ENCODE data around the gene LDLRAD4. TPM values are rescaled to one million over a fixed set of nuclear protein-coding genes. Genes with fewer than 3 reads are reported as not detected.

The LDLRAD4 gene
- total and polyA plus RNA-seq, 2 experiments from 2014 or later = 0.73 to 1.9 TPM

DNA sequence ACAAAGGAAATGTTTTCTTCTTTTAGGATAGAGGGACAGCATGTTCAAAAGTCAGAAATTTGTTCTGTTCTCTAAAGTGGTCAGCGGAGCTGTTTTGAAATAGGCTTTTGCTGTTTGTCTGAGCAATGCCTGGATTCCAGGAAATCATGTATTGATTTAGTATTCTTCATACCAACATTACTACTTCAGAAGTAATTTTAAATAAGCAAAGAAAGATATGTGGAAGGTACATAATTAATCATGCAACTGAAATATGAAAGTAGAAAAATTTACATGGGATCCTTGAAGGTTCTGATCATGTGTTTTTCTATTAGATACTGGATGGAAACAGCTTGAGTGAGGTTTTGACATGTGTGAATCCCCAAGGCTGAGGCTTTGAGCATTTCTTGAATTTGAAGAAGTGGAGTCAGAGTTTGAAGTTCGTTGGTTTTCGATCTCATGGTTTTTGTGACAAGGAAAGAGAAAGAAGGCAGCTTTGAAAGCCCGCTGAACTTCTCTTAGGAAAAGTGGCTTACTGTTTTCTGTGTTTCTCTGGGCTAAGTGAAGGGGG is 220.0 kb downstream of the LDLRAD4 start (continued):
- TF ChIP-seq, protein P1, sequence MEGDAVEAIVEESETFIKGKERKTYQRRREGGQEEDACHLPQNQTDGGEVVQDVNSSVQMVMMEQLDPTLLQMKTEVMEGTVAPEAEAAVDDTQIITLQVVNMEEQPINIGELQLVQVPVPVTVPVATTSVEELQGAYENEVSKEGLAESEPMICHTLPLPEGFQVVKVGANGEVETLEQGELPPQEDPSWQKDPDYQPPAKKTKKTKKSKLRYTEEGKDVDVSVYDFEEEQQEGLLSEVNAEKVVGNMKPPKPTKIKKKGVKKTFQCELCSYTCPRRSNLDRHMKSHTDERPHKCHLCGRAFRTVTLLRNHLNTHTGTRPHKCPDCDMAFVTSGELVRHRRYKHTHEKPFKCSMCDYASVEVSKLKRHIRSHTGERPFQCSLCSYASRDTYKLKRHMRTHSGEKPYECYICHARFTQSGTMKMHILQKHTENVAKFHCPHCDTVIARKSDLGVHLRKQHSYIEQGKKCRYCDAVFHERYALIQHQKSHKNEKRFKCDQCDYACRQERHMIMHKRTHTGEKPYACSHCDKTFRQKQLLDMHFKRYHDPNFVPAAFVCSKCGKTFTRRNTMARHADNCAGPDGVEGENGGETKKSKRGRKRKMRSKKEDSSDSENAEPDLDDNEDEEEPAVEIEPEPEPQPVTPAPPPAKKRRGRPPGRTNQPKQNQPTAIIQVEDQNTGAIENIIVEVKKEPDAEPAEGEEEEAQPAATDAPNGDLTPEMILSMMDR (conservative IDR thresholded peaks at IDR 0.05; ENCODE audit: low read depth in 2 of 2) = no peak
- no peak for TF ChIP-seq JUNB (IDR thresholded peaks at IDR 0.05; ENCODE audit: unreplicated experiment)
- no peak for TF ChIP-seq NANOG (IDR thresholded peaks at IDR 0.05; ENCODE audit: borderline replicate concordance)
- no peak for TF ChIP-seq ZNF331 (CRISPR knock-in tag; IDR thresholded peaks at IDR 0.05; ENCODE audit: low read depth)

DNA sequence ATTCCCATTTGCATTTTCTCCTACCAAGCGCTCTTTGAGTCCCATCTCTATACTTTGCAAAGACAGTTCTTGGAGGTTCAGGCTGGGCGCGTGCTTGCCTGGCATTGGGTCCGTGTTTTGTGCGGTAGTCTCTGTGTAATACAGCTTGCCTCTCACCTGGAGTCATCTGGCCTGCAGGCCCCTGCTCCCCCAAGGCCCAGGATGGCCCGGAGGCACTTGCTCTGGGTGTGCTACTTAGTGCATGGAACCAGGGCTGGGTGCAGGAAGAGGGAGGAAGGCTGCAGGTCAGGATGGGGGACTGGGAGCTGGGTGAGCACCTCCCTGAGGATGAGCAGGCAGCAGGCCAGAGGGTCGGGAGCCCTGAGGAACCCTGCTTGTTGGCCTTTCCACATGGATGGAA is 220.9 kb downstream of the LDLRAD4 start:
- no peaks in the 10 kb centered on the region for H4K20me1 ChIP-seq (replicated peaks; ENCODE audit: insufficient read depth)
- H3K36me3 Mint-ChIP-seq (ENCODE audit: low read depth) = no peaks in the 10 kb centered on the region
- H2AFZ ChIP-seq = no peak overlapping the region
- no peaks in the 10 kb centered on the region for H3F3A ChIP-seq (replicated peaks; ENCODE audit: low read depth)
- no peak for ATAC-seq
- no peak overlapping the region for H3K4me3 Mint-ChIP-seq
- peaks cover 23% of the 10 kb centered on the region for H3K4me1 Mint-ChIP-seq
- TF ChIP-seq CREB1 (CRISPR knock-in tag; IDR thresholded peaks at IDR 0.05; ENCODE audit: low read depth) = no peak
- H3K27me3 ChIP-seq (ENCODE audit: insufficient read depth) = no peaks in the 10 kb centered on the region
- H3K4me3 ChIP-seq = no peak overlapping the region
- no peaks in the 10 kb centered on the region for H3K9me3 Mint-ChIP-seq
- no peak overlapping the region for H3K27ac Mint-ChIP-seq
- H3K36me3 ChIP-seq (ENCODE audit: insufficient read depth) = no peaks in the 10 kb centered on the region
- H3K9me2 ChIP-seq (ENCODE audit: insufficient read depth) = no peaks in the 10 kb centered on the region
- H3K4me1 ChIP-seq (ENCODE audit: insufficient read depth) = no peaks in the 10 kb centered on the region; the same call in 1 of the 2 replicates
- no peak for DNase-seq (ENCODE audit: low spot score)
- H3K79me2 ChIP-seq (replicated peaks; ENCODE audit: insufficient read depth) = no peaks in the 10 kb centered on the region
- H3K4me2 ChIP-seq = no peak overlapping the region
- H3K27ac ChIP-seq (ENCODE audit: low read depth) = no peak overlapping the region
- no peaks in the 10 kb centered on the region for H3K27me3 Mint-ChIP-seq (ENCODE audit: insufficient read depth, low read depth, poor library complexity)

DNA sequence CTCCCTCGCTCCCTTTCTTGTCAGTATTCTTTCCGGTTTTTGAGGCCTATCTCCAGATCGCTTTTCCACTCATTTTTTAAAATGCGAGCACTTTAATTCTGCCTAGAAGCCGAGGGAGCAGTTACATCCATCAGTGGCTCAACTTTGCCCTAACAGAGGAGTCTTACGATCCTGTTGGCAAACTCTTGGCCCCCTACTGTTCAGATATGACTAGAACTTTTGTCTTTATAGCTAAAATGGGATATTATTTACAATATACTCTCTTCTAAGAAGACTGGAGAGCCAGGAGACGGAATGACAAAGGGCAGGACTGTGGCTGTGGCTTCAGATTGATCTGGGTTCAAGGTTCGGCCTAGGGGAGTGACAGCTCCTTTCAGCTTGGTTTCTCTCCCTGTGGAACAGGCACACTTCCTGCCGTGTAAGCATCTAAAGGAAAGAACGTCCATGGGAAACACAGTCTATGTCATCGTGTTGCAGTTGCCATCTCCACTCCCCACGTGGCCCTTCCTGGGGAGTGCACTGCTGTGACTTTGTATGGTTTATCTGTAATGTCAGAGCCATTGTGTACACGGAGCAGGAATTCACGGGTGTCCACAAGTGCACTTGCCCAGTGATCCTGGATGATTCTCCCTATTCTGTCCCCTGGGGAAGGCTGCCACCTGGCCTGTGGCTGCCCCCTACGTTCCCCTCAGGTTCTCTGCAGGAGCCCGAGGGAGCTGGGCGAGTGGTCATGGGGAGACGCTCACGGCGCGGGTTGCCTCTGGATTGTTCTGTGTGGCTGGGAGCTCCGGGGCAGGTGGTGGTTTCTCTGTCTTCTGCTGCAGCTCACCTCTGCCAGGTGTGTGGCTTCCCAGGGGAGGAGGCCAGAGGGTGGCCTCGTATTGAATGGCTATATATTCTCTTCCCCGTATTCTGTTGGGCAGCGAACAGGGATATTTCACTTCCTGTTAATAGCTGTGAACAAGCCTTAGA is 222.0 kb downstream of the LDLRAD4 start:
- no peak overlapping the region for H3K27ac Mint-ChIP-seq
- no peak for TF ChIP-seq ZNF331 (CRISPR knock-in tag; IDR thresholded peaks at IDR 0.05; ENCODE audit: low read depth)
- no peak for TF ChIP-seq STAT1 (IDR thresholded peaks at IDR 0.05; ENCODE audit: unreplicated experiment)
- TF ChIP-seq, protein P2, sequence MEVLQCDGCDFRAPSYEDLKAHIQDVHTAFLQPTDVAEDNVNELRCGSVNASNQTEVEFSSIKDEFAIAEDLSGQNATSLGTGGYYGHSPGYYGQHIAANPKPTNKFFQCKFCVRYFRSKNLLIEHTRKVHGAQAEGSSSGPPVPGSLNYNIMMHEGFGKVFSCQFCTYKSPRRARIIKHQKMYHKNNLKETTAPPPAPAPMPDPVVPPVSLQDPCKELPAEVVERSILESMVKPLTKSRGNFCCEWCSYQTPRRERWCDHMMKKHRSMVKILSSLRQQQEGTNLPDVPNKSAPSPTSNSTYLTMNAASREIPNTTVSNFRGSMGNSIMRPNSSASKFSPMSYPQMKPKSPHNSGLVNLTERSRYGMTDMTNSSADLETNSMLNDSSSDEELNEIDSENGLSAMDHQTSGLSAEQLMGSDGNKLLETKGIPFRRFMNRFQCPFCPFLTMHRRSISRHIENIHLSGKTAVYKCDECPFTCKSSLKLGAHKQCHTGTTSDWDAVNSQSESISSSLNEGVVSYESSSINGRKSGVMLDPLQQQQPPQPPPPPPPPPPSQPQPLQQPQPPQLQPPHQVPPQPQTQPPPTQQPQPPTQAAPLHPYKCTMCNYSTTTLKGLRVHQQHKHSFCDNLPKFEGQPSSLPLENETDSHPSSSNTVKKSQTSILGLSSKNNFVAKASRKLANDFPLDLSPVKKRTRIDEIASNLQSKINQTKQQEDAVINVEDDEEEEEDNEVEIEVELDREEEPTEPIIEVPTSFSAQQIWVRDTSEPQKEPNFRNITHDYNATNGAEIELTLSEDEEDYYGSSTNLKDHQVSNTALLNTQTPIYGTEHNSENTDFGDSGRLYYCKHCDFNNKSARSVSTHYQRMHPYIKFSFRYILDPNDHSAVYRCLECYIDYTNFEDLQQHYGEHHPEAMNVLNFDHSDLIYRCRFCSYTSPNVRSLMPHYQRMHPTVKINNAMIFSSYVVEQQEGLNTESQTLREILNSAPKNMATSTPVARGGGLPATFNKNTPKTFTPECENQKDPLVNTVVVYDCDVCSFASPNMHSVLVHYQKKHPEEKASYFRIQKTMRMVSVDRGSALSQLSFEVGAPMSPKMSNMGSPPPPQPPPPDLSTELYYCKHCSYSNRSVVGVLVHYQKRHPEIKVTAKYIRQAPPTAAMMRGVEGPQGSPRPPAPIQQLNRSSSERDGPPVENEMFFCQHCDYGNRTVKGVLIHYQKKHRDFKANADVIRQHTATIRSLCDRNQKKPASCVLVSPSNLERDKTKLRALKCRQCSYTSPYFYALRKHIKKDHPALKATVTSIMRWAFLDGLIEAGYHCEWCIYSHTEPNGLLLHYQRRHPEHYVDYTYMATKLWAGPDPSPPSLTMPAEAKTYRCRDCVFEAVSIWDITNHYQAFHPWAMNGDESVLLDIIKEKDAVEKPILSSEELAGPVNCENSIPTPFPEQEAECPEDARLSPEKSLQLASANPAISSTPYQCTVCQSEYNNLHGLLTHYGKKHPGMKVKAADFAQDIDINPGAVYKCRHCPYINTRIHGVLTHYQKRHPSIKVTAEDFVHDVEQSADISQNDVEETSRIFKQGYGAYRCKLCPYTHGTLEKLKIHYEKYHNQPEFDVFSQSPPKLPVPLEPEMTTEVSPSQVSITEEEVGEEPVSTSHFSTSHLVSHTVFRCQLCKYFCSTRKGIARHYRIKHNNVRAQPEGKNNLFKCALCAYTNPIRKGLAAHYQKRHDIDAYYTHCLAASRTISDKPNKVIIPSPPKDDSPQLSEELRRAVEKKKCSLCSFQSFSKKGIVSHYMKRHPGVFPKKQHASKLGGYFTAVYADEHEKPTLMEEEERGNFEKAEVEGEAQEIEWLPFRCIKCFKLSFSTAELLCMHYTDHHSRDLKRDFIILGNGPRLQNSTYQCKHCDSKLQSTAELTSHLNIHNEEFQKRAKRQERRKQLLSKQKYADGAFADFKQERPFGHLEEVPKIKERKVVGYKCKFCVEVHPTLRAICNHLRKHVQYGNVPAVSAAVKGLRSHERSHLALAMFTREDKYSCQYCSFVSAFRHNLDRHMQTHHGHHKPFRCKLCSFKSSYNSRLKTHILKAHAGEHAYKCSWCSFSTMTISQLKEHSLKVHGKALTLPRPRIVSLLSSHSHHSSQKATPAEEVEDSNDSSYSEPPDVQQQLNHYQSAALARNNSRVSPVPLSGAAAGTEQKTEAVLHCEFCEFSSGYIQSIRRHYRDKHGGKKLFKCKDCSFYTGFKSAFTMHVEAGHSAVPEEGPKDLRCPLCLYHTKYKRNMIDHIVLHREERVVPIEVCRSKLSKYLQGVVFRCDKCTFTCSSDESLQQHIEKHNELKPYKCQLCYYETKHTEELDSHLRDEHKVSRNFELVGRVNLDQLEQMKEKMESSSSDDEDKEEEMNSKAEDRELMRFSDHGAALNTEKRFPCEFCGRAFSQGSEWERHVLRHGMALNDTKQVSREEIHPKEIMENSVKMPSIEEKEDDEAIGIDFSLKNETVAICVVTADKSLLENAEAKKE (CRISPR knock-in tag; IDR thresholded peaks at IDR 0.05) = no peak
- no peak for TF ChIP-seq JUNB (IDR thresholded peaks at IDR 0.05; ENCODE audit: unreplicated experiment)
- TF ChIP-seq EZH2phosphoT487 (IDR thresholded peaks at IDR 0.05; ENCODE audit: unreplicated experiment) = no peak

More for the DNA sequence above, 222.0 kb downstream of the LDLRAD4 start:
- Histone ChIP-seq H3K4me1 (ENCODE audit: insufficient read depth) (no peaks in the 10 kb centered on the region; the same call in 1 of the 2 replicates), H3K4me2 (no peak overlapping the region), H3K27ac (ENCODE audit: low read depth) (no peak overlapping the region), H4K20me1 (replicated peaks; ENCODE audit: insufficient read depth) (no peaks in the 10 kb centered on the region), H3K36me3 (ENCODE audit: insufficient read depth) (no peaks in the 10 kb centered on the region), H2AFZ (no peak overlapping the region), H3K27me3 (ENCODE audit: insufficient read depth) (no peaks in the 10 kb centered on the region), H3K9me2 (ENCODE audit: insufficient read depth) (no peaks in the 10 kb centered on the region), H3K79me2 (replicated peaks; ENCODE audit: insufficient read depth) (no peaks in the 10 kb centered on the region), H3K4me3 (no peak overlapping the region), H3F3A (replicated peaks; ENCODE audit: low read depth) (no peaks in the 10 kb centered on the region)
- H3K9me3 Mint-ChIP-seq = no peaks in the 10 kb centered on the region
- no peak for ATAC-seq
- no peaks in the 10 kb centered on the region for H3K36me3 Mint-ChIP-seq (ENCODE audit: low read depth)
- no peaks in the 10 kb centered on the region for H3K27me3 Mint-ChIP-seq (ENCODE audit: insufficient read depth, low read depth, poor library complexity)
- peaks cover 21% of the 10 kb centered on the region for H3K4me1 Mint-ChIP-seq
- no peak for DNase-seq (ENCODE audit: low spot score)
- no peak overlapping the region for H3K4me3 Mint-ChIP-seq

Data from GM23338 (cell line).